Parathyroid adenoma (tissue), 2 donors: Measurements from ENCODE around the gene NTSR1.

ENCODE experiments used
- H2AFZ ChIP-seq: fragments of 300-600 bp; sonication (generic); one replicate; pipeline ENCODE4 v1.7.0; 2017; ENCODE audit warnings: antibody characterized with exemption, mild to moderate bottlenecking
- H3K27ac ChIP-seq: fragments of 300-600 bp; sonication (generic); one replicate; pipeline ENCODE4 v1.7.0; 2017
- H3K27me3 ChIP-seq: fragments of 300-600 bp; sonication (generic); one replicate; pipeline ENCODE4 v1.7.0; 2017; ENCODE audit warnings: low read length; ENCODE audit not compliant: control insufficient read depth, insufficient read depth
- H3K36me3 ChIP-seq: fragments of 300-600 bp; sonication (generic); one replicate; pipeline ENCODE4 v1.7.0; 2017; ENCODE audit warnings: low read length; ENCODE audit not compliant: control insufficient read depth, insufficient read depth
- H3K4me1 ChIP-seq: fragments of 300-600 bp; sonication (generic); one replicate; pipeline ENCODE4 v1.7.0; 2017; ENCODE audit warnings: control low read depth
- H3K4me2 ChIP-seq: fragments of 300-600 bp; sonication (generic); one replicate; pipeline ENCODE4 v1.7.0; 2017; ENCODE audit warnings: low read length
- H3K4me3 ChIP-seq: fragments of 300-600 bp; sonication (generic); one replicate; pipeline ENCODE4 v1.7.0; 2017; ENCODE audit warnings: low read depth, low read length
- H3K79me2 ChIP-seq: fragments of 300-600 bp; sonication (generic); one replicate; pipeline ENCODE4 v1.7.0; 2017; ENCODE audit warnings: control low read depth
- H3K9ac ChIP-seq: fragments of 300-600 bp; sonication (generic); one replicate; pipeline ENCODE4 v1.7.0; 2017; ENCODE audit warnings: mild to moderate bottlenecking
- H3K9me3 ChIP-seq: fragments of 300-600 bp; sonication (generic); one replicate; pipeline ENCODE4 v1.7.0; 2017; ENCODE audit warnings: low read length; ENCODE audit not compliant: control insufficient read depth
- TF ChIP-seq, protein P1 (sequence below): fragments of 300-600 bp; sonication (generic); IDR thresholded peaks from one replicate; pipeline ENCODE4 v1.7.0; 2017; ENCODE audit warnings: antibody characterized with exemption, mild to moderate bottlenecking
- donor health status: primary hyperparathyroidism.

Gene NTSR1

DNA sequence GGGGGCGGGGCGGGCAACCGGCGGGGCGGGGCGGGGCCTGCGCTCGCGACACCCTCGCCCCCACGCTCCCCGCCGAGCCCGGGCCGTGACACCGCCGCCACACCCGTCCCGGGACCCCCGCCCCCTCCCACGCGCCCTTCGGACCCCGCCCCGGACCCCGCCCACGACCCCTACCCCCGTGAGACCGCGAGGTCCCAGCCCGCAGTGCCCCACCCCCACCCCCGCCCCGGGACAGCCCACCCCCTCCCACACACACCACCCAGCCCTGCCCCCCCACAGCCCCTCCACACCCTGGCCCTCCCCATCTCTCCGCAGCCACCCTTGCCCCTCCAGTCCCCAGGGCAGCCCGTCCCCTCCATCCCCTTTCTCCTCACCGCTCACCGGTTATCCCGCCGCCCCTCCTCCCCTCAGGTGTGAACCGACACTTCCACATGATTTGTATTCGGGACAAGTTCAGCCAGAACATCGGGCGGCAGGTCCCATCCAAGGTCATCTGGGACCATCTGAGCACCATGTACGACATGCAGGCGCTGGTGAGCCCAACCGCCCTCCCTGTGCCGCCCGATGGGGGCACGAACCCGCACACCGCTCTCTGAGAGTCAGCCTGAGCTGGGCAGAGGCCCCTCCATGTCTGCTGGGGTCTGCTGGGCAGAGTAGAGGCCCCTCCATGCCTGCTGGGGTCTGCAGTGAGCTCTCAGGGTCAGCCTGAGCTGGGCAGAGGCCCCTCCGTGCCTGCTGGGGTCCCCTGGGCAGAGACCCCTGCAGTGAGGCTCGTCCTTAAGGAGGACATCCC lies 88.3 kb downstream of the NTSR1 start:
- peak overlapping the region; percentile 62 for H3K4me3 ChIP-seq
- H3K4me1 ChIP-seq: peaks cover 11% of the 10 kb centered on the region
- no peaks in the 10 kb centered on the region for H3K36me3 ChIP-seq
- TF ChIP-seq, protein P1, sequence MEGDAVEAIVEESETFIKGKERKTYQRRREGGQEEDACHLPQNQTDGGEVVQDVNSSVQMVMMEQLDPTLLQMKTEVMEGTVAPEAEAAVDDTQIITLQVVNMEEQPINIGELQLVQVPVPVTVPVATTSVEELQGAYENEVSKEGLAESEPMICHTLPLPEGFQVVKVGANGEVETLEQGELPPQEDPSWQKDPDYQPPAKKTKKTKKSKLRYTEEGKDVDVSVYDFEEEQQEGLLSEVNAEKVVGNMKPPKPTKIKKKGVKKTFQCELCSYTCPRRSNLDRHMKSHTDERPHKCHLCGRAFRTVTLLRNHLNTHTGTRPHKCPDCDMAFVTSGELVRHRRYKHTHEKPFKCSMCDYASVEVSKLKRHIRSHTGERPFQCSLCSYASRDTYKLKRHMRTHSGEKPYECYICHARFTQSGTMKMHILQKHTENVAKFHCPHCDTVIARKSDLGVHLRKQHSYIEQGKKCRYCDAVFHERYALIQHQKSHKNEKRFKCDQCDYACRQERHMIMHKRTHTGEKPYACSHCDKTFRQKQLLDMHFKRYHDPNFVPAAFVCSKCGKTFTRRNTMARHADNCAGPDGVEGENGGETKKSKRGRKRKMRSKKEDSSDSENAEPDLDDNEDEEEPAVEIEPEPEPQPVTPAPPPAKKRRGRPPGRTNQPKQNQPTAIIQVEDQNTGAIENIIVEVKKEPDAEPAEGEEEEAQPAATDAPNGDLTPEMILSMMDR: no peak
- no peaks in the 10 kb centered on the region for H3K9me3 ChIP-seq
- no peak overlapping the region for H3K9ac ChIP-seq
- no peaks in the 10 kb centered on the region for H3K79me2 ChIP-seq
- peak overlapping the region; percentile 59 for H3K27ac ChIP-seq
- peak overlapping the region; percentile 63 for H2AFZ ChIP-seq
- peak overlapping the region; percentile 80 for H3K4me2 ChIP-seq
- no peaks in the 10 kb centered on the region for H3K27me3 ChIP-seq

DNA sequence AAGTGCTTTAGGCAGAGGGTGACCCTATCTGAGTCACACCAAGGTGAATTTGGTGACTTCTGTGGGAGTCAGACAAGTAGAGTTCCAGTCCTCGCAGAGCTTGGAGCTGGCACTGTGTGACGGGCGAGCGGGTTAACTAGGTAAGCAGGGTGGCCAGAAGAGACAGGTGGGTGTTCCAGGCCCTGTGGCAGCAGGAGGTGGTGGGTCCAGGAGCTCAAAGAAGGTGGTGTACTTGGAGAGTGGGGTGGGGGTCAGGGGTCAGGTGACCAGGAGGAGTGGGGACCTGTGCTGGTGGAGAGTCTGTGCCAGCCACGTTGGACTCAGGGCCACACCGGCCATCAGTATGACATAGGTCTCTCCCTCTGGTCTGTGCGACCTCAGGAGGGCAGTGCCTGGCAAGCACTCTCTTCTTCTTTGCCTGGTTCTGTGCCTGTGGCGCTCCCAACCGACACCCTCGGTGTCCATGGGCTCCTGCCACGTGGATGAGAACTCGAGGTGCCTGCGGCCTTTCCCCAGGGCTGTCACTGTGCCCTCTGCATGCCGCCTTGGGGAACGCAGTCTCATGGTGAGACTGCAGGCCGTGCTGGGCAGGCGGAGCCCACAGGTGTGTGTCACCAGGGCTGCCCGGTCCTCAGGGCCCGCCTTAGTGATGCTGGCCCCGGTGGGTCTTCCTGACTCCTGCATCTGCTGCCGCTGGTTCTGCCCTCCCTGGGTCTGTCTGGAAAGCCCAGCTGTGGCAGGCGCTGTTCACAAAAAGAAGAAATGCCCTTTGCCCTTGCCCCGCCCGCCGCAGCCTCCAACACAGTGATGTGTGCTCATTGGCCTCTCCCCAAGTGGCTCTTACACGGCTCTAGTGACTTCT lies 89.3 kb downstream of the NTSR1 start:
- no peaks in the 10 kb centered on the region for H3K79me2 ChIP-seq
- no peaks in the 10 kb centered on the region for H3K27me3 ChIP-seq
- no peaks in the 10 kb centered on the region for H3K9me3 ChIP-seq
- no peaks in the 10 kb centered on the region for H3K36me3 ChIP-seq
- H3K4me3 ChIP-seq: no peak overlapping the region
- peak overlapping the region; percentile 59 for H3K27ac ChIP-seq
- H3K4me2 ChIP-seq: no peak overlapping the region
- TF ChIP-seq, protein P1: no peak
- peaks cover 11% of the 10 kb centered on the region for H3K4me1 ChIP-seq
- H2AFZ ChIP-seq: no peak overlapping the region
- H3K9ac ChIP-seq: no peak overlapping the region

DNA sequence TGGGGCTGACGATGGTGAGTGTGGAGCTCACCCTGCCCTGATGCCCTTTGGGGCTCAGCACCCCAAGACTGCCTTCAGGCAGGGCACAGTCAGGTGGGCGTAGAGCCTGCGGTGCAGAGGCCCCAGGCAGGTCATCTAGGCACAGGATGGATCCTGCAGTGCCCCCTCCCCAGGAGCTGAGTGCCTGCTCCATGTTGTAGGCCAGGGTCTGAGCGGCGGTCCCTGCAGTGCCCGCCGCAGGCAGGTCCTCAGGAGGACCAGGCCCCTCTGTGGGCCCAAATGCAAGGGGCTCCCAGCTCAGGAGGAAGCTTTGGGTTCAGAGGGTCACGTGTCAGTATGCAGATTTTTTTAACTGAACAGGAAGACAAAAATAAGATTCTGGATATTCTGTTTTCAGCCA lies 90.4 kb downstream of the NTSR1 start:
- no peaks in the 10 kb centered on the region for H3K27me3 ChIP-seq

DNA sequence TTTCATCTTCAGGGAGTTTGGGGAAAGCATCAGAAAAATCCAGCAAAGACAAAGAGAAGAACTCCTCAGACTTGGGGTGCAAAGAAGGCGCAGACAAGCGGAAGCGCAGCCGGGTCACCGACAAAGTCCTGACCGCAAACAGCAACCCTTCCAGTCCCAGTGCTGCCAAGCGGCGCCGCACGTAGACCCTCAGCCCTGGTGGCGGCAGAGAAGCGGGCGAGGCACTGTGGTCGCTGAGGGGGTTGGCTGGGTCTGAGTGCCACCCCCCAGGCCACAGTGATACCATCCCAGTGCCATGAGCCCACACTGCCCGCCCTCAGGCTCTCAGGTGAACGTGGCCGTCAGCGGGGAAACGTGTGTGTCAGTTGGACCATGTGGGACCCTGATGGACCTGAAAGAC lies 90.8 kb downstream of the NTSR1 start:
- H3K9ac ChIP-seq: no peak overlapping the region
- H3K9me3 ChIP-seq: no peaks in the 10 kb centered on the region
- no peak overlapping the region for H3K27ac ChIP-seq
- H3K36me3 ChIP-seq: no peaks in the 10 kb centered on the region
- H3K4me1 ChIP-seq: peaks cover 7% of the 10 kb centered on the region
- TF ChIP-seq, protein P1: no peak
- H3K4me3 ChIP-seq: no peak overlapping the region
- no peaks in the 10 kb centered on the region for H3K79me2 ChIP-seq
- H3K4me2 ChIP-seq: no peak overlapping the region
- no peaks in the 10 kb centered on the region for H3K27me3 ChIP-seq
- no peak overlapping the region for H2AFZ ChIP-seq

More for the DNA sequence above, 90.4 kb downstream of the NTSR1 start:
- no peaks in the 10 kb centered on the region for H3K79me2 ChIP-seq
- H3K4me3 ChIP-seq: no peak overlapping the region
- H3K27ac ChIP-seq: no peak overlapping the region
- H2AFZ ChIP-seq: no peak overlapping the region
- no peaks in the 10 kb centered on the region for H3K36me3 ChIP-seq
- no peaks in the 10 kb centered on the region for H3K9me3 ChIP-seq
- no peak overlapping the region for H3K9ac ChIP-seq
- H3K4me1 ChIP-seq: peaks cover 7% of the 10 kb centered on the region
- TF ChIP-seq, protein P1: no peak
- H3K4me2 ChIP-seq: no peak overlapping the region
